NCI-H1105 (cell line): ENCODE results near the gene NT5DC3.

ENCODE experiments used
- DNase-seq: peaks from one replicate; lab custom pipeline; 2025; lab: John Stamatoyannopoulos, UW

NT5DC3 gene

DNA sequence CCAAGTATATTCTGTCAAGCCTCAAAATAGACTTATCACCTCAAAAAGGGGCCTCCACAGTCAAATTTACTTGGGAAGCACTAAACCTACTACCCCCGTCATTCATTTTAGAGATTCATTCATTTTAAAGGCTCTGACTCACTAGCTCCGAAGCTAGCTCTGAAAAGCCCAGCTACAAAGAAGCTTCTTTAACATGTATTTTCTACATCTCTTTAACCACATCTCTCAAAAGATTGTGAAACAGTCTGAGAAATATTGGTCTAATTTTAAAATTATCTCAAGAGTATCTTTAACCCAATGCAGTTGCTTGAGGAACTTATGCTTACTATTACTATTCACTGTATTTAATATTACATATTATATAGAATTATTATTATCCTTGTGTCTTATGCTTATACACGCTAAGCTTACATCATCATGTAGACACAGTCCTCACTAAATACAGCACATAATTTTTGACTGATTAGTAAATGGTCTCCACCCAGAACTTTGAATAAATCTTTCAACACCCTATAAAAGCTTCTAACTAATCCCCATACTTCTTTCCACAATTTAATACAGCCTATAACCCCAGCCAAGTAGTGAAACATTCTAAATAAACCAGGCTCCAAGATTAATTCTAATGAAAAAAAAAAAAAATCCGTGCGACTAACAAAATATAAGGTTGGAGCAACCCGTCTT lies 7.8 kb downstream of the NT5DC3 start:
- DNase-seq: no peak

DNA sequence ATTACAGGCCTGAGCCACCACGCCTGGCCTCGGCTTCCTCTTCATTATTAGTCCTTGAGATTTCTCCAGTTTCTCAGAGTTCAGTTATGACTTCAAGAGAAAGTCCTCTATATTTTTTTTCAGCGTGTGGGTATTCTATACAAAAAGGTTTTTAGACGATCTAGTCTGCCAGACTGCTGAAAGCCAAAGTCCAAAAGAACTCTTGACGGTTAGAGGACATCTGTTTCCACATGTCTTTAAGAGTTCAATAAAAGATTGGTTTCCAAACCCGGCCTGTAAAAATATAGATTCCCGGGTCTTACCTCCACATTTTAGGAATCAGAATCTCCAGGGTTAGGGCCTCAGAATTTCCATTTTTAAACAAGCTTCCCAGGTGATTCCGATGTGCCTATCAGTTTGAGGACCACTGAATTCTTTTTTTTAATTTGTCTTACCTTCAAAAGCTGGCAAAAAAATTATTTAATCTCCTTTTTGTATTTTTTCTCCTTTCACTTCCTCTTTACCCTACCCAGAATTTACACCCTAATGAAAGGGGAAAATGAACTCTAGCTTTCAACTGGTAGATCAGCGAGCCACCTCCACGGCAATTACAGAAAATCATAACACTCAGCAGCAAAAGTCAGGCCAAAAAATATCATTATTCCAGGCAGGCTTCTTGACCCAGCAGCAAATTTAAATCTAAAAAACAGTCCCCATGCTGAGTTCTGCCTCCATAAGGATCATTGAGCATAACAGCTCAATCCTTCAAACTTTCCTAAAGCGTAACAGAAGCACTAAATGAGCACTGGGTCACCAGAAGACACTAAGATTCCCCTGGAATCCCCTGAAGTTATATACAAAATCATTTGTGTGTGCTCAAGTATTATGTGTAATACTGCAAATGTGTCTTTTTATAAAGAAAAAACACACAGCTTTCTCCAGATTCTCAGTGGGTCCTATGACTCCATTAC lies 8.7 kb downstream of the NT5DC3 start:
- no peak for DNase-seq

DNA sequence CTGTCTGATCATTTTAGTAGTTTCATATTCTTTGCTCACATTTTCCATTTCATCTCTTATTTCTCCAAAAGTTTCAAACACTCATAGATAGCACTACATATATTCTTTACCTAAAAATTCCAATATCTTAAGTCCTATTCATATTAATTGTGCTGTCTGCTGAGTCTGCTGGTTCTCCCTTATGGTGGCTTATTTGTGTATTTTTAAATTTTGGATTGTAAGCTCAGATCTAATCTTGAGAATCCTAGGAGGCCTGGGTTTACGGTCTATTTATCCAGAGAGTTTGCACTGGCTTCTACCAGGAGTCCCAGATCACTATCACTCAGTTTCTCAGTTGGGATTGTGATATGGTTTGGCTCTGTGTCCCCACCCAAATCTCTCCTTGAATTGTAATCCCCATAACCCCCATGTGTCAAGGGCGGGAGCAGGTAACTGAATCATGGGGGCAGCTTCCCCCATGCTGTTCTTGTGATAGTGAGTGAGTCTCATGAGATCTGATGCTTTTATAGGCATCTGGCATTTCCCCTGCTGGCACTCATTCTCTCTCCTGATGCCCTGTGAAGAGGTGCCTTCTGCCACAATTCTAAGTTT lies 10.2 kb downstream of the NT5DC3 start:
- no peak for DNase-seq

DNA sequence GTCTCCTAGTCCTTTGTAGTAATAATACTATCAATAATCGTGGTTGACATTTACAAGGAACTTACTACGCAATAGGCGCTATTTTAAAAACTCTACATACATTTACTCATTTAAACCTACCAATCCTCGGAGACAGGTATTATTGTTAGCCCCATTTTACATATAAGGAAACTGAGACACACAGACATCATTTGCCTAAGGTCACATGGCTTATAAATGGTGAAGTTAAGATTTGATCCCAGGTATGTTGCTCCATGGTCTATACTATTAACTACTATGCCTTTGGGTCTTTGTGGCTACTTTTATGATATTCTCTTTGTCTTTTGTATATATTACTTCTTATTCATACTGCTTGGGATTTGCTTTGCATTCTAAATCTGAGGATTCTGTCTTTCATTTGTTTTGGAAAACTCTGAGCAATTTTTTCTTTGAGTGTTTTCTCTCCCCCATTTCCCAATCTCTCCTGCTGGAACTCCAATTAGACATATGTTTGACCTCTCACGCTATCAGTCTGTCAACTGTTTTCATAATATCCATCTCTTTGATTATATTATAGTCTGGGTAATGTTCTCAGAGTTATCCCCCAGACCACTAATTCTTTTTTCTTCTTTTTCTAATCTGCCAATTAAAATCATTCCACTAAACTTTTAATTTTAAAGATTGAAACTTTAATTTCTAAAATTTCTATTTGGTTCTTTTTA lies 10.9 kb downstream of the NT5DC3 start:
- no peak for DNase-seq

DNA sequence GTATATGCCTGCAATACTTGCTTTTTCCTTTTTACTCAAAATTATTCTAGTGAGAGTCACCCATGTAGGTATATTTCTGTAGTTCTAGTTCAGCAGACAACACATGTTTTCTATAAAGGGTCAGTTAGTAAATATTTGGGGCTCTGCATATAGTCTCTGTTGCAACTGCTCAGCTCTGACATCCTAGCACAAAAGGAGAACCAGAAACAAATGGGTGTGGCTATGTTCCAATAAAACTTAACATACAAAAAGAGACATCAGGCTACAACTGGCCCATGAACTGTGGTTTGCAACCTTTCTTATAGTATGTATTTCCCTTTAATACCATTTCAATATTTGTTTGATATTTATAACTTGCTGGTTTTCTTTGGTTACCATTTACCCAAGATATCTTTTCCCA lies 11.9 kb downstream of the NT5DC3 start:
- DNase-seq: no peak

- DNase-seq: no peak
Observed at GRCh38 chr12:103827911-103828391, 13.1 kb downstream of the NT5DC3 start.

DNA sequence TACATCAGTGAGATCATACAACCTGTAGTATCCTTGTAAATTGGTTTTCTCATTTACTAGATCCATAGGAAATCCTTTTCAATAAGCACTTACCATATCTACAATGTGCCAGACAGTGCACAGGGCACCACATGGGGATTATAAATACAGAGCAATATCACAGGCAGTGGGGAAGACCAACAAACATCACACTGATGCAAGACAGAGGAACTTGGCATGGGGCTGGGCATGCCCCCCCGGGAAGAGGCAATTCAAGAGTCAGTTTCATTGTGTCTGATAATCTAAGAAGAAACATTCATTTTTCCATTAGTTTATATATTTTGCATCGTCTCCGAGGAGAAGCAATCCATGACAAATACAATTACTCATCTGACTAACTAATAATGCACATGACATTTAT lies 16.2 kb downstream of the NT5DC3 start:
- no peak for DNase-seq

- DNase-seq: no peak
Observed at GRCh38 chr12:103824290-103824689, 16.7 kb downstream of the NT5DC3 start.

DNA sequence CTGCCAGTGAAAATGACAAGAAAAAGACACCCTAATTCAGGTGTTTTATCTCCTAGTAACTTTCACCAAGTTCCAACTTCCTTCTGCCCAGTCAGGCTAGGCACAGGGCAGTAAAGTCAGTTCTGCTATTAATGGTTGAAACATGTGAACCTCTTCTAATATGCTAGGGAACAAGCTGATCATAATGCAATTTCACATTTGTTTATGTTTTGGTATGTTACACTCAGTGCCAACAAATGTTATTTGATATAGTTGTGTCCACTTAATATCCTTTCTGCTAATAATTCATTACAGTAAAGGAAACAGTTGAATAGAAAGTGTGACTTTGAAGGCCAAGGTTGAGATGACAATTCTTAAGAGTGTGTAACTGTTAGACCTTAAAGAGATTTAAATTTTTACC lies 17.2 kb downstream of the NT5DC3 start:
- DNase-seq: no peak

- no peak for DNase-seq
Observed at GRCh38 chr12:103821773-103822172, 19.3 kb downstream of the NT5DC3 start.

DNA sequence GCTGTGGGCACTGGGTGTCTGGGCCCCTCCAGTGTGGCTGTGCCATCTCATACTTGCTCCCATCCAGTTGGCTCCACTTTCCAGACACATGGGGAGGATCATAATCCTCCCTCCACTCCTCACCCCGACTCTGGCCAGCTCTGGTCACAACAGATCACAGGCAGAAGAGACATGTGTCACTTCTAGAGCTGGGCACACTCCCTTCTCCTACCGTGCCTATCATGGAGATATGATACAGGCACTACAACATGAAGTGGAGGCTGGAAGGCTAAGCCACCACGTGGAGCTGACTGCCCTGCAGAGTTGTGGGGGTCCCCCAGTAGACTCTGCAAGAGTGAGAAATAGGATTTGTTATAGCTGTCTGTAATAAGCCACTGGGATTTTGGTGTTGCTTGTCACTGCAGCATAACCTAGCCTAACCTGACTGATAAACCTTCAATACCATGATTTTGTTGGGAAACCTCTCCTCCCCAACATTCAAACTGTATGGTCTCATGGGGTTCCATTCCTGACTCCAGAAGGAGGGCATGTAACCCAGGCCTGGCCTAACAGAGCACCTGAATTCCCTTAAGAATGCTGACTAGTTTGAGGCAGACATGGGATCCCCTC lies 20.0 kb downstream of the NT5DC3 start:
- no peak for DNase-seq

DNA sequence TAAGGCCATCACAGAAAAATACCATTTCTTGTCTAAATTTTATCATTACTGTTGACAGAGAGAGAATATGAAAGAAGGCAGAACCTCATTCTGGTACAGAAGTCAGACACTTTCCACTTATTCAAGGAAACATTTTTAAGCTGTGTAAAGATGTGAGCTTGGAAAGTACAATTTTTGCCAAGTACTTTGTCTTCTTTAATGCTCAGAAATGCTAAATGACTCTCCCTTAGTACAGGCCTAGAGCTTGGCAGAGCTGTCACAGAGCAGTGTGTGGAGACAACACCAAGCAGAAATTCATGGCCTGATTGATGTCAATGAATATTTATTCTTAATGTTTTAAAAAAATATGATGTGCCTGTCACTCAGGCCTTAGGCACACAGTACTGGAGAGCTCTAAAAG lies 20.7 kb downstream of the NT5DC3 start:
- no peak for DNase-seq

- DNase-seq: no peak
Observed at GRCh38 chr12:103819892-103820291, 21.1 kb downstream of the NT5DC3 start.

DNA sequence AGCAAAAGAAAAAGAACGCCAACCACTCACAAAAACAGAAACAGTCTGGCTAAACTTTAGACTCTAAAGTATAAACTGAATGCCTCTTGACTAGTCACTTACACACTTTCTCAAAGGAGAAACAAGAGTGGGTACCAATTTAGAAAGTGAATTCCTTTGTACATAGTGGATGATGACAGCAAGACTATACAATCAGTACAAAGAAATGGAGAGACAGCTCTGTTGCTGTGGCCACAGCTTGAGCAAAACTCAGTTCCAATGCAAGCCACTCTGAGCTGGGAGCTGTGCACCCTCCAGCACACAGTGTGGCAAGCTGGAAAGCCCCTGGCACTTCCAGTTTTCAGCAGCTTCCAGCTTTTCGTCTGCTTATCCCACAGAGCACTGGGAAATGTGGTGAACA lies 21.7 kb downstream of the NT5DC3 start:
- no peak for DNase-seq

DNA sequence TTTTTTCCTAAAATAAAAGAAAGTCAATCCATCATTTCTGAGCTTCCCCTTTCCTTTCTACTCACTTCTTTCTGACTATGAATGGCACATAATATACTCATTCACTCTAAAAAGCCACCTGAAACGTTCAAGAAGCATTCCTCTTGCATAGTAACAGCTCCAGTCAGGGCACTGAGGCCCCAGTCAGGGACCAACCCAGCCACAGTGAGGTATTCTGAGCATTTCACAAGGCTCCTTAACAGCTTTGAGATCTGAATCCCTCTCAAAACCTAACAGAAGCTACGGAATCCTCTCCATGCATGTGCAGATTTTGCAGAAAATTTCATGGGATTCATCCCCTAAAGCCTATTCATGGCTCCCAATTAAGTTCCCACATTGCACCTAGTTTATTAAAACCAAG lies 23.2 kb downstream of the NT5DC3 start:
- no peak for DNase-seq

DNA sequence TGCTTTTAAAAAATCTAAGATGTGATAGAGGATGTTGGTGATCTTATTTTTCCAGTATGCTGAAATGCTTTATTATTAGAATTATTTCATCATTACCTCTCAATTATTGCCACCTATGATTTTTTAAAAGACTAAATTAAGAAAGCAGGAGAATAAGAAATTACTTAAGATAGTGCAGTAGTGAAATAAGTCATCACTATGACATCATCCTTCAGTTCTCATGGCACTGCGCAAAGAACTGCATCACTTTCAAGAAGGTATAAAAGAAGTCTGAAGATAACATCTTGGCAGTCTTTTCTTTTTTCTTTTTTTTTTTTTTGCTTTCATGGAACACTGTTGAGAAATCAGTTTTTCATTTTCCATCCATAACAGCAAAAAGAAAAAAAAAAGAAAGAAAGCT lies 24.4 kb downstream of the NT5DC3 start:
- no peak for DNase-seq

DNA sequence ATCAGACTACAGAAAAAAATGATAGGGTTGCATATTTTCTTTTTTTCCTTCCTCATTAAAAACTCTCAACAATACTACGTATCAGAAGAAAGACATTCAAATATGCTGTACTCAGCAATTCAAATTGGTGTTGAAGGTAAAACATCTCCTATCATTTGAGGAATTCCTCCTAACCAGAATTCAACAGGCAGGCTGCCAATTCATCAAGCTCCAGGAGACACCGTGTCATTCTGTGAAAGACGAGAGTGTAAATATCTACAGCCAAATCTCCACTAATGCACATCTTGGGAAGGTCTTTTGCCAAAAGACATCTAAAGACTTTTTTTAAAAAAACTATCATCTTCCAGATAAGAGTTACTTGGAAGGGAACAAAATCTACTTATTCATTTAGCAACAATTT lies 26.6 kb downstream of the NT5DC3 start:
- DNase-seq: peak; percentile 13

DNA sequence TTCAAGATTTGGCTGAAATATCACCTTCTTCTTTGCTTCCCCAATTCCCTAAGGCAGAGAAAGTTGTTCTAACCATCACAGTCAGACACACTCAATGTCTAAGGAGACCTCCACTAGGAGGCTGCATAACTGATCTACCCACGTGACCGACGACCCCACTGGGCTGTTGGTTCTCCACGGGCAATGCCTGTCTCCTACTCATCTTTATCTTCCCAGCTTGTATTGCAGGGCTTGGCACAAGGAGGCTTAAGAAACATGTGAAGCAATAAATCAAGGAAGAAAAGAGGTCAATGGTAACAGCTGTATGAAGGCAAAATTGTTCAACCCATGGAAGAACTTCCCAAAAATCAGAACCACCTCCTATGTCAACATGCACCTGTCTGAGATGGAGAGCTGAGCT lies 27.1 kb downstream of the NT5DC3 start:
- DNase-seq: no peak

GRCh38 chr12:103813426-103813825 lies 27.6 kb downstream of the NT5DC3 start:
- DNase-seq: no peak

- DNase-seq: no peak
Observed at GRCh38 chr12:103812789-103813188, 28.2 kb downstream of the NT5DC3 start.

- DNase-seq: no peak
Observed at GRCh38 chr12:103811791-103812190, 29.2 kb downstream of the NT5DC3 start.

DNA sequence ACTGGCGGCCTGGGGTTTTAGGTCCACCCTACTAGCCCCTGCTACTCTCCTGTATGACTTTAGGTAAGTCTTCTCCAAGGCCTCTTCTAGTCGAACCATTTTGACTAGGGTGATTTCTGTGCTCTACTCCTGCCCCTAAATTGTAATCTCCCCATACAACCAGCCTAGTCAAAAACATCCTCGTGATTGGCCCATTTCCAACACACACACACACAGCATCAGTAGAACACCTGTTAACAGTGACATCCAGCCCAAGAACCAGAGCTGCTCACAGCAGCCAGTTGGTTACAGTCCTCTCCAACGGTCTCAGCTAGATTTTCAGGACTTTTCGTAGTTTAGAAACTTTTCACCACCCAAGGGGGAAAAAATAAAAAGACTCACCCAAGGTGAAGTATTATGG lies 30.9 kb downstream of the NT5DC3 start:
- DNase-seq: peak; percentile 15
